DOHH2 (cell line): Measurements from ENCODE around the gene ASTN1.

ENCODE experiments used
- CTCF ChIP-seq: fragments of 200-600 bp; sonication (generic); IDR thresholded peaks from one replicate; pipeline ENCODE4 v1.5.1; 2014; ENCODE audit warnings: antibody characterized with exemption, mild to moderate bottlenecking, low read depth, low read length; ENCODE audit not compliant: poor library complexity, severe bottlenecking
- EZH2phosphoT487 ChIP-seq: fragments of 200-600 bp; sonication (generic); IDR thresholded peaks from 2 replicates; pipeline ENCODE4 v1.6.1; 2017; ENCODE audit warnings: borderline replicate concordance, mild to moderate bottlenecking, antibody characterized with exemption, low read length, moderate library complexity, mixed read lengths

DNA sequence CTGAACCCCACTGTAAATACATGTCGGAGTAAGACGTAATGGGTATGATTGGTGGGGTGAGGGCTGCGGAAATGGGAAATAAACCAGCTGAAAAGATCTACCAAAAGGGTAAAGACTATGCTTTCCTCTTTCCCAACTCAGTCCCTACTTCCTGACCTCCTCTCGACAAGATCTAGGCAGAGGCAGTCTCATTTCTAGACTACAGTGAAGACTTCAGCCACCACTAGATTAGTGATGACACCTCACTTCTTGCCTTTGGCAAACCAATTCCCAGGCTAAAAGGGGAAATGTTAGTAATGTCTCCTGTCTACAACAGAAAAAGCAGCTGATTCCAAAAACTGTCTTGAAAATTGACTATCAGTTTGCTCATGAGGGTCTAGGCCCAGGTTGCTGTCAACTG, 219.9 kb downstream of the ASTN1 start:
- no peak for TF ChIP-seq CTCF
- no peak for TF ChIP-seq EZH2phosphoT487
